ENCODE data around the gene SNX12. TPM values are rescaled to one million over a fixed set of nuclear protein-coding genes. Genes with fewer than 3 reads are reported as not detected.

SNX12 gene
- 10 to 100 TPM; 36.7 to 36.9 TPM for total RNA-seq
- polyA plus RNA-seq, result 1 to 10 TPM; 3.0 to 4.2 TPM

GRCh38 chrX:71068044-71068918 lies at the start of gene SNX12:
Gene SNX12, minus strand, starts transcription at chrX:71068334. Its CDS starts 28 bp downstream, at chrX:71068306.
- Mint-ChIP-seq H3K36me3 (peaks cover 0 to 18% of the 10 kb centered on the region in 2 donors), H3K4me1 (peaks cover 2 to 33% (median 14%) of the 10 kb centered on the region in 4 donors), H3K4me3 (peak within 1 kb of the TSS; percentile 88 to 97 (median 93)), H3K27ac (peak within 1 kb of the TSS; percentile 93 to 98 (median 97)), H3K9me3 (no peaks in the 10 kb centered on the region), H3K27me3 (no peaks in the 10 kb centered on the region)
- Histone ChIP-seq H3K27me3 (ENCODE audit: insufficient read depth, low read length) (no peaks in the 10 kb centered on the region), H3K36me3 (ENCODE audit: insufficient read depth, low read length) (no peaks in the 10 kb centered on the region), H3K9me3 (ENCODE audit: control insufficient read depth in 1 of 2, low read length in 2 of 2) (no peaks in the 10 kb centered on the region), H3K4me3 (ENCODE audit: low read length in 2 of 2) (peak within 1 kb of the TSS; percentile 53 to 69), H3K27ac (ENCODE audit: low read depth, low read length) (peak within 1 kb of the TSS; percentile 84), H3K4me1 (ENCODE audit: insufficient read depth, low read length) (peaks cover 16% of the 10 kb centered on the region)
- POLR2A ChIA-PET (ENCODE audit: partially characterized antibody), result interaction anchor here (0.6 to 1.9 kb wide), 16 partner anchors 9 to 616 kb away, joined by 3 to 14 read pairs (median 4); partner anchors contain the start of genes FOXO4, IL2RG, MED12 and NONO
- CTCF ChIA-PET (ENCODE audit: partially characterized antibody), result no interaction called here
- intact Hi-C loops (cut with micrococcal nuclease), result loop anchor here (1.0 kb wide), 6 partner anchors 27 to 298 kb away; partner anchors contain the start of genes FOXO4, IL2RG, NONO and TAF1
- peak; percentile 88 to 93 (median 91) for DNase-seq

- no peaks in the 10 kb centered on the region for H3K9me3 ChIP-seq (ENCODE audit: control insufficient read depth in 1 of 2, low read length in 2 of 2)
- POLR2A ChIA-PET (ENCODE audit: partially characterized antibody), result interaction anchor here (1.4 to 5.8 kb wide), 10 partner anchors 9 to 416 kb away, joined by 4 to 96 read pairs (median 14); partner anchors contain the start of genes CXorf65, FOXO4, OGT and SNX12
- CTCF ChIA-PET (ENCODE audit: partially characterized antibody), result interaction anchor here (1.1 to 2.9 kb wide), 6 partner anchors 9 to 62 kb away, joined by 3 to 26 read pairs (median 12); no protein-coding TSS in a partner anchor
- Mint-ChIP-seq H3K27me3 (no peaks in the 10 kb centered on the region), H3K4me1 (peaks cover 15 to 50% (median 35%) of the 10 kb centered on the region in 4 donors), H3K9me3 (no peaks in the 10 kb centered on the region), H3K36me3 (peaks cover 5 to 17% of the 10 kb centered on the region in 2 donors), H3K4me3 (peak overlapping the region in 1 of 8 donors; percentile 11), H3K27ac (peak overlapping the region; percentile 11 to 88 (median 68))
- intact Hi-C loops (cut with micrococcal nuclease), result loop anchor here (10.0 kb wide), 1 partner anchor 417 kb away; the partner anchor contains the start of gene OGT
- no peak for DNase-seq
- H3K36me3 ChIP-seq (ENCODE audit: insufficient read depth, low read length), result peaks cover 15% of the 10 kb centered on the region
- H3K4me3 ChIP-seq (ENCODE audit: low read length in 2 of 2), result no peak overlapping the region
- peaks cover 34% of the 10 kb centered on the region for H3K4me1 ChIP-seq (ENCODE audit: insufficient read depth, low read length)
- H3K27ac ChIP-seq (ENCODE audit: low read depth, low read length), result peak overlapping the region; percentile 88
- H3K27me3 ChIP-seq (ENCODE audit: insufficient read depth, low read length), result no peaks in the 10 kb centered on the region
Measured at GRCh38 chrX:71117358-71117757, 49.2 kb upstream of the SNX12 start.

GRCh38 chrX:71111921-71112431 lies 43.8 kb upstream of the SNX12 start:
- Mint-ChIP-seq H3K4me3 (peak overlapping the region; percentile 90 to 99 (median 95)), H3K36me3 (peaks cover 42 to 50% of the 10 kb centered on the region in 2 donors), H3K9me3 (no peaks in the 10 kb centered on the region), H3K4me1 (peaks cover 20 to 62% (median 48%) of the 10 kb centered on the region in 4 donors), H3K27ac (peak overlapping the region; percentile 97 to 99 (median 99)), H3K27me3 (no peaks in the 10 kb centered on the region)
- Histone ChIP-seq H3K36me3 (ENCODE audit: insufficient read depth, low read length) (peaks cover 19% of the 10 kb centered on the region), H3K9me3 (ENCODE audit: control insufficient read depth in 1 of 2, low read length in 2 of 2) (no peaks in the 10 kb centered on the region), H3K4me3 (ENCODE audit: low read length in 2 of 2) (peak overlapping the region; percentile 69 to 93), H3K4me1 (ENCODE audit: insufficient read depth, low read length) (peaks cover 39% of the 10 kb centered on the region), H3K27ac (ENCODE audit: low read depth, low read length) (peak overlapping the region; percentile 96), H3K27me3 (ENCODE audit: insufficient read depth, low read length) (no peaks in the 10 kb centered on the region)
- CTCF ChIA-PET (ENCODE audit: partially characterized antibody), result interaction anchor here (1.1 to 4.6 kb wide), 7 partner anchors 9 to 68 kb away, joined by 3 to 32 read pairs (median 6); no protein-coding TSS in a partner anchor
- DNase-seq, result peak in 3 of 5 donors; percentile 52 to 77 (median 74)
- POLR2A ChIA-PET (ENCODE audit: partially characterized antibody), result interaction anchor here (0.6 to 6.8 kb wide), 18 partner anchors 7 to 421 kb away, joined by 3 to 141 read pairs (median 7); partner anchors contain the start of genes FOXO4, NONO, OGT and SNX12
- intact Hi-C loops (cut with micrococcal nuclease), result loop anchor here (1.0 to 10.0 kb wide), 7 partner anchors 9 to 423 kb away; partner anchors contain the start of genes OGT, SNX12 and TAF1

GRCh38 chrX:71111141-71111843 lies 43.2 kb upstream of the SNX12 start, which contains the start of gene IL2RG:
Gene IL2RG, minus strand, starts transcription at chrX:71111577. Its CDS starts 38 bp downstream, at chrX:71111539.
- peak; percentile 89 to 95 (median 93) for DNase-seq
- H3K4me1 ChIP-seq (ENCODE audit: insufficient read depth, low read length), result peaks cover 46% of the 10 kb centered on the region
- no peaks in the 10 kb centered on the region for H3K27me3 ChIP-seq (ENCODE audit: insufficient read depth, low read length)
- Mint-ChIP-seq H3K27ac (peak within 1 kb of the TSS; percentile 97 to 99 (median 99)), H3K27me3 (no peaks in the 10 kb centered on the region), H3K4me3 (peak within 1 kb of the TSS; percentile 90 to 99 (median 95)), H3K36me3 (peaks cover 46 to 54% of the 10 kb centered on the region in 2 donors), H3K9me3 (no peaks in the 10 kb centered on the region), H3K4me1 (peaks cover 24 to 69% (median 53%) of the 10 kb centered on the region in 4 donors)
- CTCF ChIA-PET (ENCODE audit: partially characterized antibody), result interaction anchor here (1.1 to 4.6 kb wide), 7 partner anchors 8 to 68 kb away, joined by 3 to 32 read pairs (median 6); no protein-coding TSS in a partner anchor
- no peaks in the 10 kb centered on the region for H3K9me3 ChIP-seq (ENCODE audit: control insufficient read depth in 1 of 2, low read length in 2 of 2)
- POLR2A ChIA-PET (ENCODE audit: partially characterized antibody), result interaction anchor here (0.6 to 6.8 kb wide), 18 partner anchors 8 to 422 kb away, joined by 3 to 141 read pairs (median 6); partner anchors contain the start of genes FOXO4, NLGN3, NONO and OGT
- peaks cover 19% of the 10 kb centered on the region for H3K36me3 ChIP-seq (ENCODE audit: insufficient read depth, low read length)
- intact Hi-C loops (cut with micrococcal nuclease), result loop anchor here (1.0 to 10.0 kb wide), 7 partner anchors 8 to 424 kb away; partner anchors contain the start of genes OGT, SNX12 and TAF1
- peak within 1 kb of the TSS; percentile 96 for H3K27ac ChIP-seq (ENCODE audit: low read depth, low read length)
- H3K4me3 ChIP-seq (ENCODE audit: low read length in 2 of 2), result peak within 1 kb of the TSS; percentile 81 to 93

- Histone ChIP-seq H3K4me3 (ENCODE audit: low read length in 2 of 2) (peak overlapping the region; percentile 76 to 93), H3K4me1 (ENCODE audit: insufficient read depth, low read length) (peaks cover 66% of the 10 kb centered on the region), H3K36me3 (ENCODE audit: insufficient read depth, low read length) (peaks cover 19% of the 10 kb centered on the region), H3K27me3 (ENCODE audit: insufficient read depth, low read length) (no peaks in the 10 kb centered on the region), H3K9me3 (ENCODE audit: control insufficient read depth in 1 of 2, low read length in 2 of 2) (no peaks in the 10 kb centered on the region), H3K27ac (ENCODE audit: low read depth, low read length) (peak overlapping the region; percentile 96)
- DNase-seq, result peak in 2 of 5 donors; percentile 29 to 38
- intact Hi-C loops (cut with micrococcal nuclease), result no loop called here
- POLR2A ChIA-PET (ENCODE audit: partially characterized antibody), result interaction anchor here (1.5 to 1.6 kb wide), 2 partner anchors 10 to 29 kb away, joined by 3 to 28 read pairs; partner anchors contain the start of gene MED12
- peak overlapping the region; percentile 90 to 99 (median 95) for H3K4me3 Mint-ChIP-seq
- no peaks in the 10 kb centered on the region for H3K9me3 Mint-ChIP-seq
- peaks cover 38 to 82% (median 67%) of the 10 kb centered on the region in 4 donors for H3K4me1 Mint-ChIP-seq
- CTCF ChIA-PET (ENCODE audit: partially characterized antibody), result interaction anchor here (1.2 to 1.3 kb wide), 2 partner anchors 9 to 11 kb away, joined by 3 read pairs; partner anchors contain the start of gene MED12
- H3K27me3 Mint-ChIP-seq, result no peaks in the 10 kb centered on the region
- H3K36me3 Mint-ChIP-seq, result peaks cover 55 to 62% of the 10 kb centered on the region in 2 donors
- peak overlapping the region; percentile 94 to 99 (median 98) for H3K27ac Mint-ChIP-seq
Measured at GRCh38 chrX:71109051-71109450, 40.9 kb upstream of the SNX12 start.

All from CD4-positive, alpha-beta memory T cell (primary cell).